Coronary artery (tissue), 2 donors: ENCODE data around the gene TNNI3K.

Source experiments
- DNase-seq: peaks from one replicate; pipeline ENCODE4 v3.0.0-alpha.2; 2017; ENCODE audit warnings: low spot score
- H3K27ac ChIP-seq, 2 donors: fragments of 200-600 bp; sonication (generic); one replicate each; pipeline ENCODE4 v1.5.1; 2016 to 2019
- H3K4me3 ChIP-seq: fragments of 200-600 bp; sonication (generic); 2 replicates; pipeline ENCODE4 v1.5.1; 2016; ENCODE audit warnings: mild to moderate bottlenecking, moderate library complexity
- CTCF ChIP-seq: fragments of 200-600 bp; sonication (generic); IDR thresholded peaks from one replicate; pipeline ENCODE4 v1.5.1; 2019; ENCODE audit warnings: antibody characterized with exemption

TNNI3K gene

GRCh38 chr1:74357756-74358155 is 122.6 kb downstream of the TNNI3K start:
- H3K4me3 ChIP-seq, result no peak overlapping the region
- no peak for DNase-seq
- no peak for TF ChIP-seq CTCF
- no peak overlapping the region for H3K27ac ChIP-seq

DNA sequence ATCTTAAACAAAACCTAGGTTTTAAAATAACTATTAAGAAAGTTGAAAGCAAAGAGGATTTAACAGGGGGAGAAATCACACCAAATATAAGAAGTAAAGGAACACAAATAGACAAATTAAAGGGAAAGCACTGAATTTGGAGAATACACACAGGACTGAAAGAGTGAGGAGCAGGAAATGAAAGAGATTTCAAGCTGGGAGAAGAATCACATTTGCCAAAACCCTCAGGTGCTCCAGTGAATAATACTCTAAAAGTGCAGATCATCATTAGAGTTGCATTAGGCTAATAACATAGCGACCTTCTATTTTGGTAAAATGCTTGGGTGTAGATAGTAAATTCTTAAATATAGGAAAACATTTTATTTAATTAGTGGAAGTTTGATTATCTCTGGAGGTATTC is 127.5 kb downstream of the TNNI3K start:
- DNase-seq, result no peak
- H3K4me3 ChIP-seq, result no peak overlapping the region
- no peak for TF ChIP-seq CTCF
- H3K27ac ChIP-seq, result no peak overlapping the region

GRCh38 chr1:74363220-74363619 is 128.0 kb downstream of the TNNI3K start:
- Histone ChIP-seq H3K27ac (no peak overlapping the region), H3K4me3 (no peak overlapping the region)
- no peak for TF ChIP-seq CTCF
- DNase-seq, result no peak

DNA sequence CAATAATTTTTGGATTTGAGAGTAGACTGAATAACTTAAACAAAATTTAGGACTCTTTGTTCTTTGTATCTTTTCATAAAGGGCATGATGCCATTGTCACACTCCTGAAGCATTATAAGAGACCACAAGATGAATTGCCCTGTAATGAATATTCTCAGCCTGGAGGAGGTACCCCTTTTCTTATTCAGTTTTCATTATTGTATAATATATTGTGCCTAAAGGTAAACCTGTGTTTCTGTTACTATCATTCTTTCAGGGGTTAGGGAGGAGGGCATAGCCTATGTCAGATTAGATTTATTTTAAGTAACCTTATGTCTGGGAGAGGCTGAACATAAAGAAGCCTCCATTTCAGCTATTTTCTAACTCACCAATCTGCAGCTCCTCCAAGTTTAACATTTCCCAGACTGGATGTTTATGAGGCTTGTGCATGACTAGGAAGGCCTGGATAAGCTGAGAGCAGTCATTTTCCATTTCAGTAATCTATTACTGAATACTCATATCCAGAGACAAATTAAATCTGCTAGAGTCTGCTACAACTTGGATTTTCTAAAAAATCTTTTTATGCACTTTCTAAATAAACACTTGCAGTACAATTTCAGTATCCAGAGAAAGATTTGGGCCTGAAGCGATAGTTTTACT is 132.1 kb downstream of the TNNI3K start:
- H3K27ac ChIP-seq, result no peak overlapping the region
- H3K4me3 ChIP-seq, result no peak overlapping the region
- no peak for TF ChIP-seq CTCF
- no peak for DNase-seq

DNA sequence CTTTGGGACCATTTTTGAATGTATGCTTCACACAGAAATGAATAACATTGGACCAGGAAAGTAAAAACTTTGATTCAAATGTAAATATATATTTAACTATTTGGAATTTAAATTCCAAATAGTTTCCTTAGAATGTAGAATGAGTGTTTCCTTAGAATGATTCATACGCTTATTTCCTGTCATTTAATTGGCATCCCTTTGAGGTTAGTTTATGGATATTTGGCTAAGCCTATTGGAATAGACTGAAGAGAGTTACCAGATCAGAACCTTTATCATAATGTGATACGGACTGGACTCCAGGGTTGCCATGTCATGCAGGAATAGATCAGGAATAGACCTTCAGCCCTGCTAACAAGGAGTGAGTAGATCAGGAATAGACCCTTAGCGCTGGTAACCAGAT is 133.1 kb downstream of the TNNI3K start:
- no peak overlapping the region for H3K4me3 ChIP-seq
- DNase-seq, result no peak
- H3K27ac ChIP-seq, result no peak overlapping the region
- TF ChIP-seq CTCF, result no peak

DNA sequence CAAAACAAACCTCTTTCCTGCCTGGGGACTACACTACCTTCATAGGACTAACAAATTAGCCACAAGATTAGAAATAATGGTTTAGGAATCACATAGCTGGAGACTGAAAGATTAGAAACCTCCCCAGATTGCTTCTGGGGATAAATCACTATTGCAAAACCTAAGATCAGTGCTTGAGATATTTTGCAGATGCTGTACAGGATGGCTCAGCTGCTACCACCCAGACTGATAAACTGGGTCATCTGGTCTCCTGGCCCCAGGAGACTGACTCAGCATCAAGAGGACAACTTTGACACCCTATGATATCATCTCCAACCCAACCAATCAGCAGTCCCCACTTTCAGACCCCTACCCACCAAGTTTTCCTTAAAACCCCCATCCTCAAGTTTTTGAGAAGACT is 140.2 kb downstream of the TNNI3K start:
- no peak for TF ChIP-seq CTCF
- Histone ChIP-seq H3K4me3 (no peak overlapping the region), H3K27ac (no peak overlapping the region)
- no peak for DNase-seq

DNA sequence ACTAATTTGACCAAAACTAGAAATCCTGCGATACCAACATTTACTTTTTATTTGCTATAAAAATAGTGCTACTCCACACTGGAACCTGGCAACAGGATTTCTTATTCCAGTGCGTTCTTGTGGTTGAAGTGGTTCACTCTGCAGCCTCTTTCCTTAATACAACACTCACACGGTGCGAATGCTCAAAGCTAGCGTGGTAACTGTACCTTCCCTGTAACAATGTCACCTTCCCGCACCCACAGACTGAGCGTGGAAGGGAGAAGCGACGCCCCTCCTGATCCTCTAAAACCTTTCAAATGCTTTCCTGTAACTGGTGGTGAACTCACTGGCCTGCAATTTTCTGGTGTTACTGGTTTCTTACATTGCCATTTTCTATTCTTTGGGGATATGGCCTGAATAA is 145.1 kb downstream of the TNNI3K start:
- no peak overlapping the region for H3K27ac ChIP-seq
- no peak for TF ChIP-seq CTCF
- H3K4me3 ChIP-seq, result no peak overlapping the region
- DNase-seq, result no peak
